ENCODE results near the gene HIBCH.
"Not testable (repeated sequence)": the region's sequence is repeated elsewhere in the genome, so short reads cannot be mapped to it uniquely, and the experiment has no call there.

The HIBCH gene

DNA sequence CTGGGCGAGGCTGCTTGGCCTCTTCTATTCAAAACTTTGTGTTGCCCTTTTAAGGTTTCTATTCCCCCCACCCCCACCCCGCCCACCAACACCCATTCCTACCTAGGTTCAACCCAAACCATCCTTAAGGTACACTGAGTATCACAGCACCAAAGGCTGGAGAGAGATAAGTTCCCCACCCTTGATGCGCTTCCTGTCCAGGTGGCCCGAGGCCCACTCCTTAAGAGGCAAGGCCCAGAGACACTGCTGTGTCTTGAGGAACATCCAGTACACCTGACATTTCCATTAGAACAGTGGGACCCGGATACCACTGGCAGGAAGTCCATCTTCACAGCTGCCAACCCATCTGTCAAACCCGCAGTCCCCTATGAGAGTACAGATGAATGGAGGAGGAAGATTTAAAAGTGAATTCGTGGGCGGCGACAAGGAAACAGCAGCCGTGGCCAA is 23.5 kb upstream of the HIBCH start:
- no peak for DNase-seq (ENCODE audit: low read depth, low spot score)

DNA sequence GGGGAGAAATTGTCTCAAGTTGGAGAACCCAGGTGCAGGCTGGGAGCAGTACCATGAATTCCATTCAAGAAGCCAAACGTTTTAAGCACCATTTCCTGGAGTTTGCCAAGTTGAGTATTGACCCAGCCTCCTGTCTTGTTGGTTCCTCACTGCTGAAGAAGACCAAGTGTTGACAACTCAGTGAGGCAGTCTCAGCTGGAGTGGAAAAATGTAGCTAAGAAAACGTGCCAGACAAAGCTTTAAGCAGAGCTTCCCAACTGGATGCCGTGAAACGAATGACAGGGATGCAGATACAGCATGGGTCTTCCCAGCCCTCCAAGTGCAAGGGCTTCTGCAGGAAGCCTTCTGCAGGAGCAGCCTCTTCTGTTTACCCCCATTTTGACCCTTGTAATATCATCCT is 23.0 kb upstream of the HIBCH start:
- no peak for DNase-seq (ENCODE audit: low read depth, low spot score)

DNA sequence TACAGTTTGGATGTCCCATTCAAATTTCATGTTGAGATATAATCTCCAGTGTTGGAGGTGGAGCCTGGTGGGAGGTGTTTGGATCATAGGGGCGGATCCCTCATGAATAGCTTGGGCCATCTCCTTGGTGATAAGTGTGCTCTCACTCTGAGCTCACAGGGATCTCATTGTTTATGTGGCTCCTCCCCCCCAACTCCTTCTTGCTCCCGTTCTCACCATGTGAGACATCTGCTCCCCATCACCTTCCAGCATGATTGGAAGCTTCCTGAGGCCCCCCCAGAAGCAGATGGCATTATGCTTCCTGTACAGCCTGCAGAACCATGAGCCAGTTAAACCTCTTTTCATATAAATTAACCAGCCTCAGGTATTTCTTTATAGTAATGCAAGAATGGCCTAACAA is 20.7 kb upstream of the HIBCH start:
- no peak for DNase-seq (ENCODE audit: low read depth, low spot score)

DNA sequence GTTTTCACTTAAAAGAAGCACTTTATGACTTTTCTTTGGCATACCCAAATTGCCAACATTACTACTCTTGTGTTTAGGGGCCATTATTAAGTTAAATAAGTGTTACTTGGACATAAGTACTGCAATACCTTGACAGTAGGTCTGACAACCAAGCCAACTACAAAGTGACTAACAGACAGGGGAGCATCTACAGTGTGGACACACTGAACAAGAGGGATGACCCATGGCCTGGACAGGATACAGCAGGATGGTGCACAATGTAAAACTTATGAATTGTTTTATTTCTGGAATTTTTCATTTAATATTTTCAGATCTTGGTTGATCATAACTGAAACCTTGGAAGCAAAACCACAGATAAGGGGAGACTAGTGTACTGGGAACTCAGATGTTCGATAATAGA is 19.8 kb upstream of the HIBCH start:
- DNase-seq (ENCODE audit: low read depth, low spot score): no peak

DNA sequence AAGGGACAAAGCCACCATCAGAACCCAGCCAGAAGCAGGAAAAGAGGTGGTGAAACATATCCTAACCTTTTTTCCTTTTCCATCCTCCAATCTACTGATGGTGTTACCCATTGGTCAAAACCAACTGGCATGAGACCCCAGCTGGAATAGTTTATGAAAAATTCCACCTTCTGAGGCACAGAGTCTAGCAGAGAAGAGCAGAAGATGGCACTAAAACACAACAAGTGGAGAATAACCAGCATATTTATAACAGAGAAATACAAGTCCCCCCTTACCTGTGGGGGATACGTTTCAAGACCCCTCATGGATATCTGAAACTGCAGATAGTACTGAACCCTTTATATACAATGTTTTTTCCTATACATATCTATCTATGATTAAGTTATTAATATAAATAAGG is 18.8 kb upstream of the HIBCH start:
- no peak for DNase-seq (ENCODE audit: low read depth, low spot score)

DNA sequence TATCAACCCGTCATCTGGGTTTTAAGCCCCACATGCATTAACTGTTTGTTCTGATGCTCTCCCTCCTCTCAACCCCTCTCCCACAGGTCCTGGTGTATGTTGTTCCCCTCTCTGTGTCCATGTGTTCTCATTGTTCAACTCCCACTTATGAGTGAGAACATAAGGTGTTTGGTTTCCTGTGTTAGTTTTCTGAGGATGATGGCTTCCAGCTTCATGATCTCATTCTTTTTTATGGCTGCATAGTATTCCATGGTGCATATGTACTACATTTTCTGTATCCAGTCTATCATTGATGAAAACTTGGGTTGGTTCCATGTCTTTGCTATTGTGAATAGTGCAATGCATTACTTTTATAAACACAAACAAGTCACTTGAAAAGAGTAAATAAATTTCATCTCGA is 16.8 kb upstream of the HIBCH start:
- DNase-seq (ENCODE audit: low read depth, low spot score): no peak

DNA sequence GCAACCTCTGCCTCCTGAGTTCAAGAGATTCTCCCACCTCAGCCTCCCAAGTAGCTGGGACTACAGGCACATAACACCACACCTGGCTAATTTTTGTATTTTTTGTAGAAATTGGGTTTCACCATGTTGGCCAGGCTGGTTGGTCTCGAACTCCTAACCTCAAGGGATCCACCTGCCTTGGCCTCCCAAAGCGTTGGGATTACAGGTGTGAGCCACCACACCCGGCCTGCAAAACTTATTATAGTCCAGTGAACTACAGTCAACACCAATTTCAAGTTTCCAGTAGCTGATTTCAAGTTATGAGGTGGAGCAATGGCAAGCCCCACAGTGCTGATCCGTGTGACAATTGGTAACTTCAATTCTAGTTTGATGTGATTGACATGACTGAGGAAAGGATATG is 16.0 kb upstream of the HIBCH start:
- not testable (repeated sequence) for DNase-seq (ENCODE audit: low read depth, low spot score)

DNA sequence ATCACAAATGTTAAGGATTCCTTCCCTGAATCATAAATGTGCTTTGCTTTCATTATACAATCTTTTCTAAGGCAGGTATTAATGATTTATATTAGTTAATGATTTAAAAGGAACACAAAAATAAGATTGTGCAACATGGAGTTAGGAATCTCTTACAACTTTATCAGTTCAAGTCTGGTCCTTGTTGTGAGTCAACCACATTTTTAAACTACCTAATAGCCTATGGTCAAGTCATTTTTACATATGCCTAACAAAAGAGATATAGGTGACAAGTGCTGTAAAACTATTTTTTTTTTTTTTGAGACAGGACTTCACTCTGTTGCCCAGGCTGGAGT is 15.6 kb upstream of the HIBCH start:
- DNase-seq (ENCODE audit: low read depth, low spot score): no peak

DNA sequence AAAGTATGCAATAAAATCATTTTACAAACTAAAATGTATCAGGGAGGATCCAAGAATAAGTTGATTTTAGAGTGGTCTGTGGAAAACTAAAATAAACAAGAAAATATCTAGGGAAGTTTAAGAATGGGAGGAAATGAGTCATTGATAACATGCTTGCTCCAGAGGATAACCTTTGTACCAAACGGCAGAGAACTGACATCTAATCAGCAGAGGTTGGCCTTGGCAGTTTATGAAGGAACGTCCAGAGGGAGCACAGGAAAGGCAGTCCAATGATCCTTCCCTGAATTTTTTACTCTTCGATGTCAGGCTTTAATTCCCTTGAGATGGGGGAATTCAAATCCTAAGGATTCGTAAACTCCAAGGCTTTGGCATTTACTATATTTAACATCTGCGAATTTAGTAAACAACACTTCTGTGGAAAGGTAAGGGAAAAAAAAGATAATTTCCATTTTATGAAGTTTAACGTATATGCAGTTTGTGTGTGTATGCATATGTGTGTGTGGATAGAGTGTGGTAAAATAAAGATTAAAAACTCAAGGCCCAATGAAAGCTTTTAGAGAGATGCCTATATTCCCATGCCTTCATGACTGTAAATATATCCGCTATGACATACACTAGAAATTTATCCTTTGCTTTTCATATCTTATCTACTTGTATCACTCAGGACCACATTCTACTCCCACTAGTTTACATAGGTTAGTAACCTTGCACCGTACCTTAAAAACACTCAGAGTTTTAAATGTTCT is 15.0 kb upstream of the HIBCH start:
- no peak for DNase-seq (ENCODE audit: low read depth, low spot score)

DNA sequence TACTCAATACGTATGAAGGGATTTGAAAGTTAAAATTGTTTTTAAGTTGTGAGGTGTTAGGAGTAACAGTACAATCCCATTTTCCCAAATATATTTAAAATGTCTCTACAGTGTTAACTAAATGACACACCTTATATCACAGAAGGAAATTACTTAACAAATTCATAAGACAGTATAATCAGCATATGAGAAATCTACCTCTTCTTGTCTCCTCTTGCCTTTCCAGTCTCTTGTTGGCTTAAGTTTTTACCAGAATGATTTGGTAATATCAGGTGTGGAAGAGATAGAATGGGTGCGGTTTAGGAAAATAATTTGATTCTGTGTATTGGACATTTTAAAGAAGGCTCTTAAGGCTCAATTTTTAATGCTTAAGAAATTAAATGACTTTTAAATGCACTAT is 14.3 kb upstream of the HIBCH start:
- DNase-seq (ENCODE audit: low read depth, low spot score): no peak

DNA sequence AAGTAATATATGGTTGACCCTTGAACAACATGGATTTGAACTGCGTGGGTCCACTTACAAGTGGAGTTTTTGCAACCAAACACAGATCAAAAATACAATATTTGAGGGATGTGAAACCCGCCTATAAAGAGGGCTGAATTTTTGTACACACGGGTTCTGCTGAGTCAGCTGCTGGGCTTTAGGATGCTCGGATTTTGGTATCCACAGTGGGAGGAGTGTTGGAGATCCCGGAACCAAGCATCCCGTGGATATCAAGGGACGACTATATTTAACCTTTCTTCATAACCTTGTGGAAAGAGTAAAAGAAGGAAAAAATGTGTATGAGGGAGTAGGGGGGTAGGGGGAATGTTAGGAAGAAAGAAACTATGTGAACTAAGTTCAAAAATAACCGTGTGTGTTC is 13.8 kb upstream of the HIBCH start:
- no peak for DNase-seq (ENCODE audit: low read depth, low spot score)

DNA sequence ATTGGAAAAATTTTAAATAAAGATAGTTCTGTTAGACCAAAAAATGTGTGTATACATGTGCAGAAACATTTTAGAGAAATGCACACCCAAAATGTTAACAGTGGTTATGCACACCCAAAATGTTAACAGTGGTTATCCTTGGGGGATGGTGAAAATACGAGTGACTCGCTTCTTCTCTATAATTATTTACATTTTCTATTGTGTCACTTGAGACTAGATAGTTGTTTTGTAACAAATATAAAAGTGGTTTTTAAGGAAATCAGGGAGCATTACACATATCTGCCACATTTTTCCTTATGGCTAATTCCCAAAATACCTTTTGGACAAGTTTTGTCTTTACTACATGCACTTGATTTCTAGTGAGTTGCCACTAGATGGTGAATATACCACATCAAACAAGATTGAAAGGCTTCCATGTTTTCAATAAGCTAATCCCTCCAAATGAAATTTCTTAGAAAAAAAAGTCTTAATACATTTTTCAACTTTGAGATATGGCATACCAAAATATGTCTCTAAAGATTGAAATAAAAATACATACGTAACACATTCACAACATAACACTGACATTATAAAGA is 9.0 kb upstream of the HIBCH start:
- no peak for DNase-seq (ENCODE audit: low read depth, low spot score)

DNA sequence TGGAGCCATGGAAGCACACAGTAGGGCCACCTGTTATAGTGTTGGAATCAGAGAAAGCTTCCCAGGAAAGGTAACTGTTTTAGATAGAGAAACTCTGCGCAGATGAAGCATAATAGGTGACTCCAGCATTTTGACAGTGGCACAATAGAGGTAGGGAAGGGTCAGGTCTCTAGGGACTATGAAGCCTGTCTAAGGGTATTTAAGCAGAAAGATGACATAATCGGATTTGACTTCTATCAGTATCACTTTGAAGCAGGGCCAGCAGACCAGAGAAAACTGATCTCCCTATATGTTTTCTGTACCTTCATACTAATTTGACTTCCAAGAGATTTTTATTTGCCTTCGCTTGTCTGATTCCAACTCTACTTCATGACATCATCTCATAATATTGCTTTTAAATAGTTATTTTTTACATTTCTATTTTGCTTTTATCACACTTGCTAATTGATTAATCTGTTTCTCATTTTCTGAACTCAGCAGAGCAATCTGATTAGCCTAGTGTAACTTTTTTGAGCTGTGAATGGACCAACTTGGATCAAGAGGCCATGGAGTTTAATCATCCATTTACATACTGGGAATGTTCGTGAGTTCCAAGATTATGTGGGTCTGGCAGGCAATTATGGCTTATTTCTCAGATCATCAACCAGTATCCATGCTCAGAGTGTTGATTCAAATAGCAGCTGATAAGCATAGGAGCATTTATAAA is 8.4 kb upstream of the HIBCH start:
- DNase-seq (ENCODE audit: low read depth, low spot score): no peak

DNA sequence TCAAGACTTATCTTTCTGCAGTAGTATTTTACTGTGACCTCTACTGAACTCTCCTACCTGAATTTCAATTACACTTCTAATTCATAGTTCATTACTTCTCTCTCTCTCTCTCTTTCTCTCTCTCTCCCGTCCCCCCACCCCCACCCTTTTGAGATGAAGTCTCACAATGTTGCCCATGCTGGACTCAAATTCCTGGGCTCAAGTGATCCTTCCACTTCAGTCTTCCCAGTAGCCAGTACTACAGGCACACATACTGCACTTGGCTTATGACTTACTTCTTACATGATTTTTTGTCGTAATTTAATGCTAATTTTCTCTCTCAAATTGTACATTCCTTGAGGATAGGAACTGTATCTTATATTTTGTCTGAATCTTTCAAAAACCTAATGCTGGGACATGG is 6.0 kb upstream of the HIBCH start:
- DNase-seq (ENCODE audit: low read depth, low spot score): no peak

DNA sequence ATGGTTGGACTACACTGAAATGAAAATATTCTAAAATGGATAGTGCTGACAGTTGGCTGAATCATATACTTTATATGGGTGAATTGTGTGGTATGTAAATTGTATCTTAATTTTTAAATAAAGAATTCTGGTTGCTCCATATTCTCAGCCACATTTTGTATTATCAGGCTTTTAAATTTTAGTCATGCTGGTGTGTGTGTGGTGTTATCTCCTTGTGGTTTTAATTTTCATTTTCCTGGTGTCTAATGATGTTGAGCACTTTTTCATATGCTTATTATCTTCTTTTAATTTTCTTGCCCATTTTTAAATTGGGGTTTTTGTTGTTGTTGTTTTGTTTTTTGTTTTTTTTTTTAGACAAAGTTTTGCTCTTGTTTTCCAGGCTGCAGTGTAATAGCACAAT is 3.8 kb upstream of the HIBCH start:
- DNase-seq (ENCODE audit: low read depth, low spot score): no peak

DNA sequence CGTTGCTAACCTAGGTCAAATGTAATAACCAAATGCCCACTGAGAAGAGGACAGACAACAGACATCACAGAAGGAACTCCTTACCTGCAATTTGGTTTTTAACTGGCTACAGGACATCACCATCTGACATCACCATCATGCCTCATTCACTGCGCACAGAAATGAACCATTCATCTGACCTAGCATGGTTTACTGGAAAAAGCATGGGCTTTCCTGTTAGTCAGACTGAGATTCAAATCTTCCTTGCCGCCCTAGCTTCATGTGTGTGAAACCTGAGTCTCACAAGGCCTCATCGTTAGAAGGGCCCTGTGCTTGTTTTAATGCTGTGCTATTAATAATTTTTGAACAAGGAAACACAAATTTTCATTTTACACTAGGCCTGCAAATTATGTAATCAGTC is 1.1 kb upstream of the HIBCH start:
- no peak for DNase-seq (ENCODE audit: low read depth, low spot score)

DNA sequence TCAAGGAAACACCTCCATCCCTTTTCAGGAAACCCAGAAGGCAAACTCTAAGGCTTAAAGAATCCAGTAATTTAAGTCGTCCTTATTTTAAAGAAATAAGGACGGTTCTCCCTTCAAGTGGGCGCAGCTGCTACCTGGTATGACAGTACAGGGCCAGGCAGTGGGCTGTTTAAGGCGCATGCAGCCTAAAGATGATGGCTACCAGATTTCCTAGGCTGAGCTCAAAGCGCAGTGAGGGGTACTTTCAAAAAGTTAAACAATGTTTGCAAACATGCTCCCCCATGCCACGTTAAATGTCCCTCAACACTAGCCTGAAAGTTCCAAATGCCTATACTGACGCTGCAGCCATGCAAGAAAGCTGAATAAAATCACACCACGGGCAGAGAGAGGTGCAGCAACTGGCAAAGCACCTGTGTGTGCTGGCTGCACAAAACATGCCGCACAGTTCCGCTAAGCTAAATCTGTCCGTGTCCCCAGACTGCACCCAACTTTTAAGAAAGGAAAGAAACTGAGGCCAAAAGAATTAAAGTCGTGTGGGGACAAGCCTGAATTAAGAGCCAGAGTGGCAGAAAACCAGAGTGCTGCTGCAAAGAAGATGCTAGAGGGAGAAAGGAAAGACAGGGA is 583 bp downstream of the HIBCH start:
- no peak for DNase-seq (ENCODE audit: low read depth, low spot score)

DNA sequence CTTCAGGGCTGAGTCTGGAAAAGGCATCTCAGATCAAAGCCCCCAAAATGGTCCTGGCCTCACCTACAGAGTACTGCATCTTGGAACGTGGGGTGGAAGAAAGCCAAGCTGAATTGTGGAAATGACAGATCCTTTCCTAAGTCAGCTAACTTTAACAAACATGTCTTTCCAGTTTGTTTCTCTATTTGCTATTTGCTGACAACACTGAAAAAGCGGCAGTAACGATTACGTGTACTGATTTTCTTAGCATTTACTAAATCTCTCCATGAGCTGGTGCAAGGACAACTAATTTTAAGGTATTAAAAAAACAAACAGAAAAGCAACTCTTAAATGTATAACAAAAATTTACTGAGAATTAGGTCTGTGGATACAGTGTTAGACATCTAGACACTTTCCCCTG is 1.1 kb downstream of the HIBCH start:
- no peak for DNase-seq (ENCODE audit: low read depth, low spot score)

DNA sequence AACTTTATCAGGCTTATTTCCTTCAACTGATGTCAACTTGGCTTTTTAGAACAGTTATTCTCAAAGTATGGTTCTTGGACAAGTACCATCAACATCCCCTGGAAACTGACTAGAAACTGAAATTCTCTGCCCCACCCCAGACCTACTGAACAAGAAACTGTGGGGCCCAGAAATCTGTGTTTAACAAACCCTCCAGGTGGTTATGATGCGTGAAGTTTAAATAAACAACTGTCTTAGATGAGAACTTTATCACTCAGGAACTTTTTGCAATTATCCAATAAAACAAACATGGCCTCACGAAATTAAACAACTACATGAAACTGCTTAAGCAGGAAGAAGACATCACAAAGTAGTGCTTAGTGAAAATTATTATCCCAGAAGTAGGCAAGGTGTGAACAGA is 4.4 kb downstream of the HIBCH start:
- no peak for DNase-seq (ENCODE audit: low read depth, low spot score)

DNA sequence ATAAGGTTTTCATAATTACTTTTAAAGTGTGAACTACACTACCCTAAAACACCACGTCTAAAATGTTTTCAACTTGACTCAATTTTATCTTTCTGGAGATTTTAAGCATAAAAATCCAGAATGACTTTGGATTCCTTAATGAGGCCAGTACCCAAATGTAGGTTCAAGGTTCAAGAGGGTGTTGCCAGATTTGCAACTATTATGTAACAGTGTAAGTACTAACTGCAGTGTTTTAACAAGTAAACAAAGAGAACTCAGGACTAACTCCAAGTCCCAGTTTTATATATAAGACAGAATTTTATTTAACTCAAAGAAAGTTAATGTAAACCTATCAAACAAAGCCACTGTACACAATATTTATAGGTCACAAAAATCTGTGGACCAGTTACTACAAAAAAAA is 5.7 kb downstream of the HIBCH start:
- no peak for DNase-seq (ENCODE audit: low read depth, low spot score)

DNA sequence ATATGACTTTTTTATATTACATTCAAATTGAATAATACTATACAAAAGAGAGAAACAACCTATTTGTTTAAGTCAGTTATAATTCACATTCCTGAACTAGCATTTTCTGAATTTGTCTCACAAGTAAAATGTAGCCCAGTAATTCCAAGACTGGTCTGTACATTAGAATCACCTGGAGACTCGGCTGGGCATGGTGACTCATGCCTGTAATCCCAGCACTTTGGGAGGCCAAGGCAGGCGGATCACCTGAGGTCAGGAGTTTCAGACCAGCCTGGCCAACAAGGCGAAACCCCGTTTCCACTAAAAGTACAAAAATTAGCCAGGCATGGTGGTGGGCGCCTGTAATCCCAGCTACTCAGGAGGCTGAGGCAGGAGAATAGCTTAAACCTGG is 7.0 kb downstream of the HIBCH start:
- DNase-seq (ENCODE audit: low read depth, low spot score): not testable (repeated sequence)

DNA sequence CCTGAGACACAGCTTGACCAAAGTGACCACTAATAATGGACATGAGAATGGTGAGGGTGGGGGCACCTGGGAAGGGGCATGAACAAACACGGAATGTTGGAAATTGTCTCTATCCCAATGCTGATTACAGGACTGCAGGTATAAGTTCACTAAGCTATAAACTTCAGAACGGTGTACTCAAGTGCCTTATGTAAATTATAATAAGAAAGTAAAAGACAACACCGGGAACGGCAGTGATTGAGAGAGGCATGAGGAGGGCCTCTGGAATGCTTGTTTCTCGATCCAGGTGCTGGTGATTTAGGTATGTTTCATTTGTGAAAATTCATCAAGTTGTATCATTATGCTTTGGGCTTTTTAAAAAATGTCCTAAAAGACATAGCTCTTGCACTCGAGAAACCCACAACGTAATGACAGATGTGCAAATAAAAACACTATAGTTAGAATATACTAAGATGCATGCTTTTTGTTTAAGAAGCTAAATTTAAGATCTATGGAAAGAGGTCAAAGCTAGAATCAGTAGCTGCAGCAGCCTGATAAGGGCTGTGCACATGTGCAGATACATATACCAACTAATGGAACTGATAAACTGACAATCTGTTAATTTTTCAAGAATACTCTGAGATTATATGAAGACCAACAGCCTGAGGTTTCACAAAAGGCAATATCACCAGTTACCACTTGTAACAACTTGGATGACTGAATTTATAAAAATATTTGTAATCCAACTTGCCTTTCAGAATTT is 7.6 kb downstream of the HIBCH start:
- DNase-seq (ENCODE audit: low read depth, low spot score): no peak
